ENCODE data around the gene RAB11FIP3.

RAB11FIP3 gene

DNA sequence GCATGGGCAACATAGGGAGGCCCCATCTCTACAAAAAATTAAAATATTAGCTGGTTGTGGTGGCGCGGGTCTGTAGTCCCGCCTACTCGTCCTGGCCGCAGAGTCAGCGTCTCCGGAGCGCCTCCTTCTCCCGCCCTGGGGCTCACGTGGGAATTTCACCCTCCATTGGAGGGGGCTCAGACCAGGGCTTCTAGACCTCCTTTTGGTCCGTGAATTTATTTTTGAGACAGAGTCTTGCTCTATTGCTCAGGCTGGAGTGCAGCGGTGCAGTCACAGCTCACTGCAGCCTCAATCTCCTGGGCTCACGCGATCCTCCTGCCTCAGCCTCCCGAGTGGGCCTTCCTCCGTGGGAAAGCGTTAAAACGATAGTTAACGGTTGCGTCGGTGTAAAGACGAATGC, 28.8 kb upstream of the RAB11FIP3 start:
- H3K4me3 ChIP-seq (ENCODE audit: low read depth, low read length) = peak overlapping the region; percentile 56
- TF ChIP-seq, protein P1, sequence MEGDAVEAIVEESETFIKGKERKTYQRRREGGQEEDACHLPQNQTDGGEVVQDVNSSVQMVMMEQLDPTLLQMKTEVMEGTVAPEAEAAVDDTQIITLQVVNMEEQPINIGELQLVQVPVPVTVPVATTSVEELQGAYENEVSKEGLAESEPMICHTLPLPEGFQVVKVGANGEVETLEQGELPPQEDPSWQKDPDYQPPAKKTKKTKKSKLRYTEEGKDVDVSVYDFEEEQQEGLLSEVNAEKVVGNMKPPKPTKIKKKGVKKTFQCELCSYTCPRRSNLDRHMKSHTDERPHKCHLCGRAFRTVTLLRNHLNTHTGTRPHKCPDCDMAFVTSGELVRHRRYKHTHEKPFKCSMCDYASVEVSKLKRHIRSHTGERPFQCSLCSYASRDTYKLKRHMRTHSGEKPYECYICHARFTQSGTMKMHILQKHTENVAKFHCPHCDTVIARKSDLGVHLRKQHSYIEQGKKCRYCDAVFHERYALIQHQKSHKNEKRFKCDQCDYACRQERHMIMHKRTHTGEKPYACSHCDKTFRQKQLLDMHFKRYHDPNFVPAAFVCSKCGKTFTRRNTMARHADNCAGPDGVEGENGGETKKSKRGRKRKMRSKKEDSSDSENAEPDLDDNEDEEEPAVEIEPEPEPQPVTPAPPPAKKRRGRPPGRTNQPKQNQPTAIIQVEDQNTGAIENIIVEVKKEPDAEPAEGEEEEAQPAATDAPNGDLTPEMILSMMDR (IDR thresholded peaks at IDR 0.05; ENCODE audit: low read depth, low read length, missing control alignments) = no peak
- DNase-seq (ENCODE audit: low read depth) = no peak

DNA sequence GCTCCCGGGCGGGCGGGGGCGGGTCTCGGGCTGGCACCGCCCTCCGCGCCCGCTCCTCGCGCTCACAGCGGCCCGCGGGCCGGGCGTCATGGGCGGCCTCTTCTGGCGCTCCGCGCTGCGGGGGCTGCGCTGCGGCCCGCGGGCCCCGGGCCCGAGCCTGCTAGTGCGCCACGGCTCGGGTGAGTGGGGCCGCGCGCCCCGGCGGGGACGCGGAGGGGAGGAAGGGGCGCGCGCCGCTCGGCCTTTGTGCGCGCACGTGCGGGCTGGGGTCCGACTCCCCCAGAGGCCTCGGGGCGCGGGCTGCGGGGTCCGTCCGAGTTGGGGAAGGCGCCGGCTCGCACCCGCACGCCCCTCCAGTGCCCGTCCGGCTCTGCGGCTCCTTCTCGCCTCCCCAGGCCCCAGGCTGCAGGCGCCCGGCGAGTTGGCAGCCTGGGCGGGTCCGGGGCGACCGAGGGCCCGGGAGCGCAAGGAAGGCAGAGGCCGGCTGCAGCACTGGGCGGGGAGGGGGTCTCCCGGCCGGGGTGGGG, 28.3 kb upstream of the RAB11FIP3 start, which contains the start of gene NME4:
NME4 (plus strand) TSS at position 65 of the 527 bp plus-strand sequence; CDS start at position 89, 24 bp downstream.
- H3K4me3 ChIP-seq (ENCODE audit: low read depth, low read length) = peak within 1 kb of the TSS; percentile 67
- TF ChIP-seq, protein P1 (IDR thresholded peaks at IDR 0.05; ENCODE audit: low read depth, low read length, missing control alignments) = no peak
- no peak for DNase-seq (ENCODE audit: low read depth)

DNA sequence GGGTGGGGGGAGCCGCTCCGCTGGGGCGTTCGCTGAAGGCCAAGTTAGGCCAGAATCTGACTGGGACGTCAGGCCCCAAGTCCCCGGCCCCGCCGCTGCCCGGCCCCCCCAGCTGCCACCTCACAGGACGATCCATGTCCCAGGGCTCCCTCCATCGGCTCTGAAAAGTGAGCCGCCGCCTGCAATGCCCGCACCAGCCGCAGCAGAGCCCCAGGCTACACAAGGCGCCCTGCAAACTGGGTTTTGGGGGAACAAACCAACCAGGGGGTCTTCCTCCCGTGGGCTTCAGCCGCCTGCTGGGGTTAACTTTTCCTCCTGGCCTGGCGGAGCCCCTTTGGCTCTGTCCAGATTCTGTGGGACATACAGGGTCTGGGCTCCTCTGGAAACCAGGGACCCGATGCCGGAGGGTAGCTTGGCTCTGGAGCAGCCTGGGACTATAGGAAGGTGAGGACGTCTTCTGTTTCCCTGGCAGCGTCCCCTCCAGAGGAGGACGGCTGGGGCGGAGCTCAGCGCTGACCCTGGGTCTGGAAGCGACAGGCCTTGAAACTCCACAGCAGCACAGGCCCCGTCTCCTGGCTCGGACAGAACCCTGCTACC, 27.6 kb upstream of the RAB11FIP3 start:
- DNase-seq (ENCODE audit: low read depth) = no peak
- H3K4me3 ChIP-seq (ENCODE audit: low read depth, low read length) = no peak overlapping the region; the same call in 1 of the 2 replicates
- TF ChIP-seq, protein P1 (IDR thresholded peaks at IDR 0.05; ENCODE audit: low read depth, low read length, missing control alignments) = peak; percentile 17

DNA sequence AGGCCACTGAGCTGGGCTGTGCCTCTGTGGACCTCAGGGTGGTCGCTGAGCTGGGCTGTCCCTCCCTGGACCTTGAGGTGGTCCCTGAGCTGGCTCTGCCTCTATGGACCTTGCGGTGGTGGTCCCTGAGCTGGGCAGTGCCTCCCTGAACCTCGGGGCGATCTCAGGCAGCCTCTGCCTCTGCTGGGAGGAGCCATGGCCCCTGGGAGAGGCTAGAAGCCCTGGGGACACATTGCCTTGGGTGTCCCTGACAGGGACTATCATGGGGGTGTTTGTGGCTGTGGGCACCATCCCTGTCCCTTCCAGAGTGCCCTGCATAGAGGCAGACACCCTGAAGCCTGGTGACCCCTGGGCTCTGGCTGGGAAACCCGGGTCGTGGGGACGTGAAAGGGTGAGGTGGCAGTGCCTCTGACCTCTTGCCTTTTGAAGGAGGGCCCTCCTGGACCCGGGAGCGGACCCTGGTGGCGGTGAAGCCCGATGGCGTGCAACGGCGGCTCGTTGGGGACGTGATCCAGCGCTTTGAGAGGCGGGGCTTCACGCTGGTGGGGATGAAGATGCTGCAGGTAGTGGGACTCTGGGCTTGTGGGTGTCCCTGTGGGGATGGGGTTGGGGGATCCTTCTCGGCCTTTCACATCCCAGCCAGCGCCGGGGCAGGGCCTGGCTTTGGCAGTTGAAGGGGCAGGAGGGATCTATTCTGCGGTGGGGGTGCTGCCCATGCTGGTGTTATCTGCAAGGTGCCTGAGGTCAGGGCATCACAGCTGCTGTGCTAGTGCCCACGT, 26.7 kb upstream of the RAB11FIP3 start:
- no peak for DNase-seq (ENCODE audit: low read depth)
- H3K4me3 ChIP-seq (ENCODE audit: low read depth, low read length) = no peak overlapping the region
- TF ChIP-seq, protein P1 (IDR thresholded peaks at IDR 0.05; ENCODE audit: low read depth, low read length, missing control alignments) = no peak

DNA sequence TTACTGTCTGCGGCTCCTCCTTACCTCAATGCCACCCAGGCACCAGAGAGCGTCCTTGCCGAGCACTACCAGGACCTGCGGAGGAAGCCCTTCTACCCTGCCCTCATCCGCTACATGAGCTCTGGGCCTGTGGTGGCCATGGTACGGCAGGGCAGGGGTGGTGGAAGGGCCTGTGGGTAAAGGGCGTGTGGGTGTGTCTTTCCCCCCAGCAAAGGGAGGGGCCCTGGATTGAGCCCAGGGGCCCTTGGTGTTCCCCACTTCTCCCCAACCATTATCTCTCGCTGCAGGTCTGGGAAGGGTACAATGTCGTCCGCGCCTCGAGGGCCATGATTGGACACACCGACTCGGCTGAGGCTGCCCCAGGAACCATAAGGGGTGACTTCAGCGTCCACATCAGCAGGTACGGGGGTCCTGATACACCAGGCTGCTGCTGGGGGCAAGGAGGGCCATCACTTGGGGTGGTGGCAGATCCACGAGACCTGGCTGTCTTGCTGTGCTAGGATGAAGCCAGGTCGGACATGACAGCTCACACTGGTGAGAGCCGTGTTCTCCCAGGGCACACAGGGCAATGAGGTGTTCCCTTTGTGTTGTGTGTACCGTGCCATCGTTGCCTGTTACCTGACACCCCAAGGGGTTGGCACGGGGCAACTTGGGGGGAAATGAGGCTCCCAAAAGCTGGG, 26.0 kb upstream of the RAB11FIP3 start:
- no peak overlapping the region for H3K4me3 ChIP-seq (ENCODE audit: low read depth, low read length)
- DNase-seq (ENCODE audit: low read depth) = no peak
- TF ChIP-seq, protein P1 (IDR thresholded peaks at IDR 0.05; ENCODE audit: low read depth, low read length, missing control alignments) = no peak

DNA sequence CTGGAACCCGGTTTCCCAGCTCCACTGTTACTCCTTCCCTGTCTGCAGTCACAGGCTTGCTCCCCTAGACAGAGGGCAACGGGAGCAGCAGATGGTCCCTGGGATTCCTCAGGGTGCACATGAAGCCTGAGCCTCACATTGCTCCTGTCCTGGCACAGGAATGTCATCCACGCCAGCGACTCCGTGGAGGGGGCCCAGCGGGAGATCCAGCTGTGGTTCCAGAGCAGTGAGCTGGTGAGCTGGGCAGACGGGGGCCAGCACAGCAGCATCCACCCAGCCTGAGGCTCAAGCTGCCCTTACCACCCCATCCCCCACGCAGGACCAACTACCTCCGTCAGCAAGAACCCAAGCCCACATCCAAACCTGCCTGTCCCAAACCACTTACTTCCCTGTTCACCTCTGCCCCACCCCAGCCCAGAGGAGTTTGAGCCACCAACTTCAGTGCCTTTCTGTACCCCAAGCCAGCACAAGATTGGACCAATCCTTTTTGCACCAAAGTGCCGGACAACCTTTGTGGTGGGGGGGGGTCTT, 25.3 kb upstream of the RAB11FIP3 start:
- peak overlapping the region; percentile 71 for H3K4me3 ChIP-seq (ENCODE audit: low read depth, low read length)
- TF ChIP-seq, protein P1 (IDR thresholded peaks at IDR 0.05; ENCODE audit: low read depth, low read length, missing control alignments) = no peak
- no peak for DNase-seq (ENCODE audit: low read depth)

Measured in GM12864 (cell line).